HUES48 (cell line): ENCODE measurements around the gene C15orf61.

Experiments
- H3K27ac ChIP-seq: one replicate; pipeline ENCODE4 v1.7.0; 2013; ENCODE audit warnings: low read depth, low read length, inconsistent platforms
- H3K27me3 ChIP-seq: 2 replicates; pipeline ENCODE4 v1.6.1; 2013; ENCODE audit warnings: mild to moderate bottlenecking, low read length; ENCODE audit not compliant: control insufficient read depth, insufficient read depth
- H3K36me3 ChIP-seq: 2 replicates; pipeline ENCODE4 v1.6.1; 2013; ENCODE audit warnings: low read length; ENCODE audit not compliant: control insufficient read depth, insufficient read depth
- H3K4me1 ChIP-seq: 2 replicates; pipeline ENCODE4 v1.6.1; 2013; ENCODE audit warnings: mild to moderate bottlenecking, low read length; ENCODE audit not compliant: control insufficient read depth, insufficient read depth
- H3K4me3 ChIP-seq: 2 replicates; pipeline ENCODE4 v1.5.1; 2013; ENCODE audit warnings: mild to moderate bottlenecking, low read depth, low read length
- H3K9ac ChIP-seq: 2 replicates; pipeline ENCODE4 v1.6.1; 2013; ENCODE audit warnings: mild to moderate bottlenecking, low read depth, low read length, moderate library complexity
- H3K9me3 ChIP-seq: 2 replicates; pipeline ENCODE4 v1.6.1; 2013; ENCODE audit warnings: low read length; ENCODE audit not compliant: control insufficient read depth, insufficient read depth

The C15orf61 gene

DNA sequence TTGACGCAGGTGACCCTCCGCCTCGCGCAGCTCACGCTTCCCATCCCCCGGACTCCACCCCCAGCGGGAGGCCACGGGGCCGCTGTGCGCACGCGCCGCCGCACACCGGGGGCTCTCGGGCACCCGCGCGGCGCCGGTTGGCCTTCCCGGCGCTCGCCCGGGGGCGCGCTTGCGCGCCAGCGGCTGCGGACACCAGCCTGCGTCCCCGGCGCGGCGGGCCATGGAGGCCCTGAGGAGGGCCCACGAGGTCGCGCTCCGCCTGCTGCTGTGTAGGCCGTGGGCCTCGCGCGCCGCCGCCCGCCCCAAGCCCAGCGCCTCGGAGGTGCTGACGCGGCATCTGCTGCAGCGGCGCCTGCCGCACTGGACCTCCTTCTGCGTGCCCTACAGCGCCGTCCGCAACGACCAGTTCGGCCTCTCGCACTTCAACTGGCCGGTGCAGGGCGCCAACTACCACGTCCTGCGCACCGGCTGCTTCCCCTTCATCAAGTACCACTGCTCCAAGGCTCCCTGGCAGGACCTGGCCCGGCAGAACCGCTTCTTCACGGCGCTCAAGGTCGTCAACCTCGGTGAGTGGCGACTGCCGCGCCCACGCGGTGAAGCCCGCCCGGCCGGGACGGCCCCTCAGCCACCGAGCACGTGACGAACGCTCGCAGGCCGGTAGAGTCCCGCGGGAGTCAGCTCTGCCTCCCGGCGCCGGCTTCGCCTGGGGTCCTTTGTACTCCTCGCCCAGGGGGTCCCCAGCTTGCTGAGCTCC lies at the start of gene C15orf61:
TSS of gene C15orf61 (plus strand) at position 103 of the 754 bp plus-strand sequence. CDS start at position 221, 118 bp downstream.
- H3K9me3 ChIP-seq = no peaks in the 10 kb centered on the region
- peak within 1 kb of the TSS; percentile 47 for H3K27ac ChIP-seq
- peak within 1 kb of the TSS; percentile 71 for H3K4me3 ChIP-seq
- H3K27me3 ChIP-seq = peaks cover 10% of the 10 kb centered on the region; the same call in 1 of the 2 replicates
- peaks cover 25% of the 10 kb centered on the region for H3K4me1 ChIP-seq
- H3K9ac ChIP-seq = peak within 1 kb of the TSS; percentile 74
- H3K36me3 ChIP-seq = no peaks in the 10 kb centered on the region

DNA sequence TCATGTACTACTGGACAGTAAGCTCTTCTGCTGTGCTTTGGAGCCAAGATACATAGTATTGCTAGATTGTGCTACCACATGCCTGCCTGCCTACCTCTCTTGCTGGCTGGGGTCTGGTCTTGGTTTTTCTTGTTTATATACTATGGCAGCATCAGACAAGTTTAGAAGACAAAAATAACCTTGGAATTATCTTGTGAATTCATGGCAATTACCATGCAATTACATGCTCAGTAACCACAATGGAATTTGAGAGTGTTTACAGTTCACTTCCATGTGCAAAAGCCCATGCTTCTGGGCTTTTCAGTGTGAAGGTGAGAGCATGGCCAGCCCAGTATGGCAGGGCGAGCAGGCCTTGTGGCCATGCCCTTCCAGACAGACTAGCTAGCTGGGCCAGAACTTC lies 48.0 kb upstream of the C15orf61 start:
- Histone ChIP-seq H3K27me3 (no peaks in the 10 kb centered on the region), H3K9me3 (no peaks in the 10 kb centered on the region), H3K4me1 (no peaks in the 10 kb centered on the region), H3K36me3 (no peaks in the 10 kb centered on the region), H3K27ac (no peak overlapping the region), H3K4me3 (no peak overlapping the region), H3K9ac (no peak overlapping the region)

DNA sequence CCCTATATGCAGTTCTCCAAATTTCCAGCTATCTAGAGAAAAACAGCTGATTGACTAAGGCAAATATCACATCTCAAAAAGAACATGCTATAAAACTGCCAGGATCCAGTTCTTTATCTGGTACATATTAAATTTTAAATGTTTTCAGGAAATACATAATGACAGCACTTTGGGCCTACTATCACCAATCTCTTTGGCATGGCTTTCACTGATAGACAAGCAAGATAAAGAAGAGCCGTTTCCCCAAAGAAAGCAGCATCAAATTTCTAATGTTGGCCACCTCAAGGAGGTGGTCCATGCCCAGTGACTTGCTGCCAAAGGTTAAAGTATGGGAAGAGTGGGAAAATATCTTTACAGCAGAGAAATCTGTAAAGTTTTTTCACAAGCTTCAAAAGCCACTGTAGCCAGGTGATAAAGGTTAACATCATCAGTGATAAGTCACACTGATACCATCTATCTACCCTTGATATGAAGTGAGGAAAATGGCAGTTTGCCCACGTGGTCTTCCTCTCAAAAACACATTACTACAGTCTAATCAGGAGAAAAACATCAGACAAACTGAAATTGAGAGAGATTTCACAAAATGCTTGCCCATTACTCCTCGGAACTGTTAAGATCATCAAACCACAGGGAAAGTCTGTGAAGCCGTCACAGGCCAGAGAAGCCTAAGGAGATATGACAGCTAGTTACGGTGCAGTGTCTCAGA lies 46.4 kb upstream of the C15orf61 start:
- Histone ChIP-seq H3K9me3 (no peaks in the 10 kb centered on the region), H3K4me3 (no peak overlapping the region), H3K36me3 (no peaks in the 10 kb centered on the region), H3K27me3 (no peaks in the 10 kb centered on the region), H3K9ac (no peak overlapping the region), H3K27ac (no peak overlapping the region), H3K4me1 (no peaks in the 10 kb centered on the region)

DNA sequence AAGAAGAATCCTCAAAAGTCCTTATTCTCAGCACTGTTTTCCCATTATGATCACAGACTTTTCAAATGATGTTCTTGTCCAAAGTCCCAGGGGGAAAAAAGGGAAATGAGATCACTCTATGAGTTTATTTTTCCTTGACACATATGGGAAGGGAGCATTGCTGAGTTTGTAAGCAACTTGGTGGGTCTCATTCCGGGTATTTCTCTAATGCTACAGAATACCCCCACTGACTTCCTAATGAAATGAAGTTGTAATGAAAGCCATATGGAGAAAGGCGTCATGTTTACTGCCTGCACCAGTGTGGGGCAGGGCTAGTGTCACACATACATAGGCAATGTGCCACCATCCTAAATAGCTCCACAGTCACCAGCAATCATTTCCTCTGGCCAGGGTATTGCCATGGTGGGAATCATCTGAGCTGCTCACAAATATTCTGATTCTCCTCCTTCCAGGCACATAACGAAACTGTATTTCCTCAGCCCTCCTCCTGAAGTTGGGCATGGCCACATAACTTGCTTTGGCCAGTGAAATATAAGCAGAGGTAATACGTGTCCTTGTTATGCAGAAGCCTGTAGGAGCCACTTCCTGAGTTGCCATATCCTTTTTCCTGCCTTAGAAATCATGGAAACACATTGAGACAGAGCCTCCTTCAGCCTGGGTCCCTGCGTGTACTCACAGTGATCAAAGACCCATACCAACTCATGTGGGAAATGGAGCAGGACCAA lies 41.0 kb upstream of the C15orf61 start:
- Histone ChIP-seq H3K36me3 (no peaks in the 10 kb centered on the region), H3K9me3 (no peaks in the 10 kb centered on the region), H3K27me3 (no peaks in the 10 kb centered on the region), H3K27ac (no peak overlapping the region), H3K9ac (no peak overlapping the region), H3K4me1 (no peaks in the 10 kb centered on the region), H3K4me3 (no peak overlapping the region)

DNA sequence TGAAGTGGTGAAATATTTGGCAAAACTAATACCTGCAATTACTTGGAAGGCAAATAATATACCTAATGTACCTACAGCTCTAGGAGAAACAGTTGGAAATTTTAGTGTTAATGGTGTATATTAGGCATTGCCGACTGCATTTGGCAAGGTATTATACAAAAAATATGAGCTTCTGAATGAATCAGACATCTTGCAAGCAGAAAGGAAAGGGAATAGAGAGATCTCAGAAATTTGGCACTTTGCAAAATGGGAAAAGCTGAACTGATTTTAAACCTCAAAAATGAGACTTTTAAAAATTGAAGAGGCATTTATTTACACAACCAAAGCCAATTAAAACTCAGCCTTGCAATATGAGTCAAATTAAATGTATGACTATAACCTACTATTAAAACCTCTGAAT lies 40.2 kb upstream of the C15orf61 start:
- Histone ChIP-seq H3K27me3 (no peaks in the 10 kb centered on the region), H3K9ac (no peak overlapping the region), H3K4me3 (no peak overlapping the region), H3K9me3 (no peaks in the 10 kb centered on the region), H3K36me3 (no peaks in the 10 kb centered on the region), H3K27ac (no peak overlapping the region), H3K4me1 (no peaks in the 10 kb centered on the region)

DNA sequence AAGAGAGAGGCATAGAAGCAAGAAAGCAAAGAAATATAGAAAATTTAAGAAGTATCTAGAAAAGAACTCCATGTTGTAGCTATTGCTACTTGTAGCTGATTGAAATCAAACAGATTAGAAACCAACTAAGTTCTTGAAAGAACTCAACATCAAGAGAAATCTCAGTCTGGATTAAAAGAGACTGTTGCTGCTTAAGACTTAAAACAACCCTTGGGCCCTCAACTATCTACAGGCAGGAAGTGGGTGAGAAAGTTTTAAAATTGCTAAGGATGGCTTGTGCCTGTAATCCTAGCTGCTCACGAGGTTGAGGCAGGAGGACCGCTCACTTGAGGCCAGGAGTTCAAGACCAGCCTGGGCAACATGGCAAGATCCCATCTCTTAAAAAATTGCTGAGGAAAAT lies 39.3 kb upstream of the C15orf61 start:
- Histone ChIP-seq H3K36me3 (no peaks in the 10 kb centered on the region), H3K27me3 (no peaks in the 10 kb centered on the region), H3K9ac (no peak overlapping the region), H3K27ac (no peak overlapping the region), H3K4me3 (no peak overlapping the region), H3K9me3 (no peaks in the 10 kb centered on the region), H3K4me1 (no peaks in the 10 kb centered on the region)

DNA sequence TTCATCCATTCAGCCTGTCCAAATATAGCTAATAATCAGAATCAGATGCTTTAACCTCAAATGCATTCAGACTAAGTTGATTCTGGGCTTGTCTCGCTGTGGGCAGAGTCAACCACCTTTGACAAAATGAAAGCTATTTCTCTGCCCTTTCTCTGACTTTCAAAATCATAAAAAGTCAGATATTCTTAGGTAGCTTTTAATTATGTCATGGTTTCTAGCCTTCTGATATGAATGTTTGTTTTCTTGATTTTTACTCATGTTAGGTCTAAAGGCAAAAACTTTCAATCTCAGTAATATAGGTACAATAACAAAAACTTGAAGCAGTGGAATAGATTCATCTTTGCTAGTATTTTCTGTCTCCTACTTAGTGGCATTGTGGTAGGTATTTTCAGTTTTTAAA lies 25.3 kb upstream of the C15orf61 start:
- H3K27me3 ChIP-seq = peaks cover 6% of the 10 kb centered on the region
- H3K9ac ChIP-seq = no peak overlapping the region
- H3K36me3 ChIP-seq = no peaks in the 10 kb centered on the region
- H3K4me3 ChIP-seq = no peak overlapping the region
- H3K27ac ChIP-seq = no peak overlapping the region
- no peaks in the 10 kb centered on the region for H3K9me3 ChIP-seq
- H3K4me1 ChIP-seq = peaks cover 9% of the 10 kb centered on the region

DNA sequence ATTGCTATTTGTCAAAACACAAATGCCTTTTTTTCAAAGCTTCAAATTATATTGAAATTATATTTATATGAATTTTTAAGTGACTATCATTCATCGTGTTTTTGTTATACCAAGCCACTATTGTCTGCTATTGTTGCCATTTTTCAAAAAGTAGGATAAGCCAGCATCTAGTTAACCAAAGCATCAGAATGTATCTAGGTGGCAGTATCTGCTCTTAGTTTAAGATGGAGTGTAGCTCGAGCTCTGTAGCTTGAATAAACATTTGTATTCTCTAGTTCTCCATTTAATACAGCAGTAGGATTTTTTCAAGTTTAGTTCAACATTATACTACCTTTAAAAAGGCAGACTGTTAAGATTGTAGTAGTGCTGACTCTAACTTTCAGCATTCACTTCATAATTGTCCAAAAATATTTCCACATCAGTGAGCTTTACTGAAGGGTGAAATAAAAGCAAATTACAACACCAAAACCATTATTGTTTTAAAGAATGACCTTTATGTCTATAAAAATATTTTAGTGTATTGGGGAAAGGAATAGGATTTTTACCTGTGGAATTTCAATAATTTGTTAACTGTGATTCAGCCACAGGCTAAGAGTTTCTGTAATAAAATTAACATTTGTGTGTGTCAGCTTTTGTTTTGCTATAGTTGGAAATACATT lies 19.6 kb upstream of the C15orf61 start:
- H3K9ac ChIP-seq = no peak overlapping the region
- no peak overlapping the region for H3K27ac ChIP-seq
- peaks cover 19% of the 10 kb centered on the region for H3K4me1 ChIP-seq
- no peak overlapping the region for H3K4me3 ChIP-seq
- H3K27me3 ChIP-seq = no peaks in the 10 kb centered on the region
- H3K9me3 ChIP-seq = no peaks in the 10 kb centered on the region
- no peaks in the 10 kb centered on the region for H3K36me3 ChIP-seq

DNA sequence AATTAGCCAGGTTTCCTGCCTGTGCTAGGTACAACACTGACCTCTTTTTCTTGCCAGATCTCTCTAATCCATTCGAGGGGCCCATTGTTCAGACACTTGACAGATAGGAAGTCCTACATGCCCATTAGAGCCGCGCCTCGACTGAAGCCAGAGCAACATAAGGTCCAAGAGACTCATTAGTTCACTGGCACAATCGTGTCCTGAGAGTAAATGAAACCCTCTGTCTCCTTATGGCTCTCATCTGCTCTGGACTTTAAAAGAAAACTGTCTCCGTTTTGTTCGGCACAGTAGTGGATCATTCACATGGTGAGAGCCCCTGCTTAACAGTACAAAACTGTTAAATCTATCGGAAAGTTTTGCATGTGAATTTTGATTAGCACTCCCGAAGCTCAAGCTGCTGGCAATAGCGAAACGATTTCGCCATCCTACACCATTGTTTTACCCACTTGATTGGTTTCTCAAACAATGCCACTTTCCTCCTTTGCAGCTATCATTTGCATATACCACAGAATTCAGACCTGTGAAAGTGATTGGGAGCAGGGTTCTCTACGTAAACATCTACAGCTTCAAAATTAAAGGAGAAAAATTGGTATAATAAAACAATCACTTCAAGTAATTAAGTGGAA lies 19.0 kb upstream of the C15orf61 start:
- H3K9ac ChIP-seq = no peak overlapping the region
- H3K9me3 ChIP-seq = no peaks in the 10 kb centered on the region
- H3K36me3 ChIP-seq = no peaks in the 10 kb centered on the region
- no peaks in the 10 kb centered on the region for H3K27me3 ChIP-seq
- no peak overlapping the region for H3K4me3 ChIP-seq
- H3K27ac ChIP-seq = no peak overlapping the region
- H3K4me1 ChIP-seq = peaks cover 19% of the 10 kb centered on the region

DNA sequence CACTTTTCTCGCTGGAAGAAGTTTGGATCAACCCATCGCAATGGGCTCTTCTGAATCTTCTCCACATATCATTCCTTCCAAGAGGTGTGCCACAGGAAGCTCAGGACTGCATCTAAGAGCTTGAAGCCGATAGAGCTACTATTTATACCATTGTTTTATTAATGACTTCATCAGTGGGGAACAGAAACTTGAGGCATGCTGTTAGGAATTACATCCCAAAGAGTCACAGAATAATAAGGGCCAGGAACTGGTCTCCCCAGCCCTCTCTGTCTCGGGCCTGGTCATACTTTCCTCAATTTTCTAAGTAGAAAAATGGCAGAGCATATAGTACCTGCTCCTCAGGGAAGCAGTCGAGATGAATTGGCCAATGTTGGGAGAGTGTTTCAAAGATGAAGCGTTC lies 16.9 kb upstream of the C15orf61 start:
- H3K27me3 ChIP-seq = no peaks in the 10 kb centered on the region
- no peak overlapping the region for H3K9ac ChIP-seq
- no peak overlapping the region for H3K27ac ChIP-seq
- H3K4me3 ChIP-seq = no peak overlapping the region
- H3K36me3 ChIP-seq = no peaks in the 10 kb centered on the region
- no peaks in the 10 kb centered on the region for H3K9me3 ChIP-seq
- H3K4me1 ChIP-seq = peaks cover 19% of the 10 kb centered on the region
